GM23338 (cell line): ENCODE data around the gene NPAS3. TPM values are rescaled to one million over a fixed set of nuclear protein-coding genes. Genes with fewer than 3 reads are reported as not detected.

ENCODE experiments used
- ATAC-seq: fragments of 200-7000 bp; cut with Tn5 transposase; 3 replicates; pipeline ENCODE4 v1.9.1; 2020
- DNase-seq: peaks from one replicate; pipeline ENCODE4 v3.0.0-alpha.2; 2015; ENCODE audit warnings: low spot score
- H2AFZ ChIP-seq: fragments of 200-600 bp; sonication (generic); 2 replicates; pipeline ENCODE4 v1.8.0; 2016; ENCODE audit warnings: antibody characterized with exemption, mild to moderate bottlenecking, moderate library complexity
- H3F3A ChIP-seq: fragments of 200-600 bp; sonication (generic); replicated peaks from 2 replicates; pipeline ENCODE4 v1.8.0; 2017; ENCODE audit warnings: antibody characterized with exemption, mixed run types, low read depth
- H3K27ac ChIP-seq: fragments of 200-600 bp; sonication (generic); 2 replicates; pipeline ENCODE4 v1.6.1; 2016; ENCODE audit warnings: low read depth
- H3K27me3 ChIP-seq: fragments of 200-600 bp; sonication (generic); 2 replicates; pipeline ENCODE4 v1.8.0; 2016; ENCODE audit warnings: mild to moderate bottlenecking, mixed run types, moderate library complexity; ENCODE audit not compliant: insufficient read depth
- H3K36me3 ChIP-seq: fragments of 200-600 bp; sonication (generic); 2 replicates; pipeline ENCODE4 v1.8.0; 2016; ENCODE audit warnings: mild to moderate bottlenecking; ENCODE audit not compliant: insufficient read depth
- H3K4me1 ChIP-seq: fragments of 200-600 bp; sonication (generic); 2 replicates; pipeline ENCODE4 v1.8.0; 2016; ENCODE audit warnings: mild to moderate bottlenecking, moderate library complexity; ENCODE audit not compliant: insufficient read depth
- H3K4me2 ChIP-seq: fragments of 200-600 bp; sonication (generic); 2 replicates; pipeline ENCODE4 v1.7.1; 2017; ENCODE audit warnings: mixed run types
- H3K4me3 ChIP-seq: fragments of 200-600 bp; sonication (generic); 2 replicates; pipeline ENCODE4 v1.6.1; 2016; ENCODE audit warnings: mixed run types
- H3K79me2 ChIP-seq: fragments of 200-600 bp; sonication (generic); replicated peaks from 2 replicates; pipeline ENCODE4 v1.8.0; 2017; ENCODE audit warnings: mild to moderate bottlenecking; ENCODE audit not compliant: insufficient read depth
- H3K9me2 ChIP-seq: fragments of 200-600 bp; sonication (generic); 2 replicates; pipeline ENCODE4 v1.8.0; 2017; ENCODE audit not compliant: insufficient read depth
- H4K20me1 ChIP-seq: fragments of 200-600 bp; sonication (generic); replicated peaks from 2 replicates; pipeline ENCODE4 v1.8.0; 2017; ENCODE audit warnings: mild to moderate bottlenecking; ENCODE audit not compliant: insufficient read depth
- H3K27ac Mint-ChIP-seq: 2 replicates; pipeline ENCODE4 v1.8.0; 2020; ENCODE audit warnings: inconsistent platforms, mild to moderate bottlenecking, moderate library complexity, mixed read lengths
- H3K27me3 Mint-ChIP-seq: 3 replicates; pipeline ENCODE4 v1.8.0; 2022; ENCODE audit warnings: low read depth, mild to moderate bottlenecking, moderate library complexity, mixed read lengths, inconsistent platforms; ENCODE audit not compliant: insufficient read depth, poor library complexity
- H3K36me3 Mint-ChIP-seq: 3 replicates; pipeline ENCODE4 v1.8.0; 2021; ENCODE audit warnings: low read depth, mild to moderate bottlenecking, inconsistent platforms, moderate library complexity, mixed read lengths
- H3K4me1 Mint-ChIP-seq: 3 replicates; pipeline ENCODE4 v1.8.0; 2020; ENCODE audit warnings: mild to moderate bottlenecking, inconsistent platforms, mixed read lengths
- H3K4me3 Mint-ChIP-seq: 3 replicates; pipeline ENCODE4 v1.8.0; 2021; ENCODE audit warnings: moderate library complexity, mild to moderate bottlenecking, inconsistent platforms, mixed read lengths
- H3K9me3 Mint-ChIP-seq: 3 replicates; pipeline ENCODE4 v1.8.0; 2020; ENCODE audit warnings: moderate library complexity, mild to moderate bottlenecking, inconsistent platforms, mixed read lengths
- CREB1 ChIP-seq: fragments of 250-450 bp; sonication (Bioruptor Pico); IDR thresholded peaks from 2 replicates; pipeline ENCODE4 v1.5.0; 2020; ENCODE audit warnings: low read depth, mild to moderate bottlenecking, moderate library complexity
- ETS1 ChIP-seq: IDR thresholded peaks from 2 replicates; pipeline ENCODE4 v1.6.1; 2016; ENCODE audit warnings: antibody characterized with exemption
- EZH2 ChIP-seq: fragments of 200-600 bp; sonication (generic); IDR thresholded peaks from one replicate; pipeline ENCODE4 v1.8.0; 2017; ENCODE audit warnings: antibody characterized with exemption, mild to moderate bottlenecking, low read depth; ENCODE audit not compliant: unreplicated experiment
- EZH2phosphoT487 ChIP-seq: fragments of 200-600 bp; sonication (generic); IDR thresholded peaks from one replicate; pipeline ENCODE4 v1.8.1; 2018; ENCODE audit warnings: antibody characterized with exemption; ENCODE audit not compliant: unreplicated experiment
- JUNB ChIP-seq: IDR thresholded peaks from one replicate; pipeline ENCODE4 v1.6.1; 2016; ENCODE audit warnings: antibody characterized with exemption; ENCODE audit not compliant: unreplicated experiment
- NANOG ChIP-seq: IDR thresholded peaks from 2 replicates; pipeline ENCODE4 v1.6.1; 2016; ENCODE audit warnings: antibody characterized with exemption, borderline replicate concordance
- POLR2AphosphoS5 ChIP-seq: IDR thresholded peaks from 2 replicates; pipeline ENCODE4 v1.6.1; 2016; ENCODE audit warnings: antibody characterized with exemption, low read depth
- REST ChIP-seq: IDR thresholded peaks from one replicate; pipeline ENCODE4 v1.6.1; 2018; ENCODE audit warnings: antibody characterized with exemption; ENCODE audit not compliant: unreplicated experiment
- STAT1 ChIP-seq: IDR thresholded peaks from one replicate; pipeline ENCODE4 v1.6.1; 2016; ENCODE audit warnings: antibody characterized with exemption; ENCODE audit not compliant: unreplicated experiment
- ZNF114 ChIP-seq: fragments of 250-450 bp; sonication (Bioruptor Pico); IDR thresholded peaks from 2 replicates; pipeline ENCODE4 v1.5.0; 2020; ENCODE audit warnings: mild to moderate bottlenecking, moderate library complexity
- ZNF331 ChIP-seq: fragments of 250-450 bp; sonication (Bioruptor Pico); IDR thresholded peaks from 2 replicates; pipeline ENCODE4 v1.5.0; 2020; ENCODE audit warnings: low read depth, mild to moderate bottlenecking, moderate library complexity
- ZNF462 ChIP-seq: fragments of 250-450 bp; sonication (Bioruptor Pico); IDR thresholded peaks from 2 replicates; pipeline ENCODE4 v1.5.0; 2020; ENCODE audit warnings: mild to moderate bottlenecking, moderate library complexity
- polyA plus RNA-seq: library from polyadenylated mRNA; unstranded; fragments of >200 nt; fragmentation: Nextera tagmentation; extraction: Ambion mirVana; gene quantifications from 2 replicates; pipeline ENCODE4 v1.2.1, GENCODE V29; 2016
- total RNA-seq: library from RNA; depleted of rRNA; stranded (reverse); fragments of >200 nt; shearing (Covaris generic); gene quantifications from 2 replicates; pipeline ENCODE4 v1.2.3, GENCODE V29; 2014

The NPAS3 gene
- total and polyA plus RNA-seq, 2 experiments from 2014 or later, result 0.17 to 0.19 TPM

- Mint-ChIP-seq H3K27ac (no peak overlapping the region), H3K27me3 (peaks cover 5% of the 10 kb centered on the region), H3K4me3 (no peak overlapping the region), H3K4me1 (no peaks in the 10 kb centered on the region), H3K9me3 (peaks cover 76% of the 10 kb centered on the region), H3K36me3 (peaks cover 58% of the 10 kb centered on the region)
- no peaks in the 10 kb centered on the region for H4K20me1 ChIP-seq
- H3K4me2 ChIP-seq, result no peak overlapping the region
- DNase-seq (no peak), ATAC-seq (no peak)
- peaks cover 2% of the 10 kb centered on the region; the same call in 1 of the 2 replicates for H3K9me2 ChIP-seq
- H3K27me3 ChIP-seq, result no peaks in the 10 kb centered on the region
- no peaks in the 10 kb centered on the region for H3K79me2 ChIP-seq
- no peak overlapping the region for H2AFZ ChIP-seq
- H3K36me3 ChIP-seq, result peaks cover 28% of the 10 kb centered on the region
- H3K27ac ChIP-seq, result no peak overlapping the region
- no peak for TF ChIP-seq ETS1
- no peak for TF ChIP-seq NANOG
- no peak for TF ChIP-seq ZNF331 (CRISPR knock-in tag)
- TF ChIP-seq CREB1 (CRISPR knock-in tag), result no peak
- no peak for TF ChIP-seq POLR2AphosphoS5
- H3F3A ChIP-seq, result no peaks in the 10 kb centered on the region
- no peaks in the 10 kb centered on the region for H3K4me1 ChIP-seq
- H3K4me3 ChIP-seq, result no peak overlapping the region
Observed at GRCh38 chr14:33406766-33407165, 468.1 kb downstream of the NPAS3 start.

- H3K4me3 Mint-ChIP-seq, result no peak overlapping the region
- no peaks in the 10 kb centered on the region; the same call in 2 of the 3 replicates for H3K4me1 Mint-ChIP-seq
- no peak for ATAC-seq
- peaks cover 62% of the 10 kb centered on the region for H3K9me3 Mint-ChIP-seq
- peaks cover 5% of the 10 kb centered on the region for H3K27me3 Mint-ChIP-seq
- no peak for DNase-seq
- Histone ChIP-seq H3K4me3 (no peak overlapping the region), H3K4me1 (peaks cover under 1% of the 10 kb centered on the region; the same call in 1 of the 2 replicates), H3K36me3 (peaks cover 28% of the 10 kb centered on the region), H3K4me2 (no peak overlapping the region), H4K20me1 (no peaks in the 10 kb centered on the region), H3K9me2 (peaks cover 2% of the 10 kb centered on the region; the same call in 1 of the 2 replicates), H3F3A (no peaks in the 10 kb centered on the region), H3K79me2 (no peaks in the 10 kb centered on the region), H3K27me3 (no peaks in the 10 kb centered on the region), H3K27ac (no peak overlapping the region), H2AFZ (no peak overlapping the region)
- H3K36me3 Mint-ChIP-seq, result peaks cover 48% of the 10 kb centered on the region
- no peak overlapping the region for H3K27ac Mint-ChIP-seq
- no peak for TF ChIP-seq JUNB
- no peak for TF ChIP-seq NANOG
- no peak for TF ChIP-seq POLR2AphosphoS5
- TF ChIP-seq CREB1 (CRISPR knock-in tag), result no peak
- TF ChIP-seq EZH2phosphoT487, result no peak
- TF ChIP-seq ZNF114 (CRISPR knock-in tag), result no peak
- no peak for TF ChIP-seq REST
- no peak for TF ChIP-seq EZH2
- no peak for TF ChIP-seq ZNF331 (CRISPR knock-in tag)
- TF ChIP-seq STAT1, result no peak
- TF ChIP-seq ZNF462 (CRISPR knock-in tag), result no peak
Observed at GRCh38 chr14:33408291-33408690, 469.6 kb downstream of the NPAS3 start.
